HepG2 (cell line): ENCODE results near the gene NFIL3. TPM values are rescaled to one million over a fixed set of nuclear protein-coding genes. Genes with fewer than 3 reads are reported as not detected.

Source experiments
- AKNA ChIP-seq: sonication (generic); formaldehyde crosslinking; IDR thresholded peaks from 2 replicates; pipeline ENCODE4 v1.4.0; 2020; ENCODE audit warnings: missing genetic modification reagents, borderline replicate concordance
- BORCS8-MEF2B ChIP-seq: sonication (generic); formaldehyde crosslinking; IDR thresholded peaks from 2 replicates; pipeline ENCODE4 v1.8.0; 2022; ENCODE audit warnings: mild to moderate bottlenecking, missing genetic modification reagents
- FIP1L1 ChIP-seq: fragments of 200-400 bp; formaldehyde crosslinking; IDR thresholded peaks from 2 replicates; pipeline ENCODE4 v1.6.1; 2018; ENCODE audit warnings: low read depth, mild to moderate bottlenecking, low read length, moderate library complexity, borderline replicate concordance; ENCODE audit not compliant: insufficient read depth
- TFDP1 ChIP-seq: IDR thresholded peaks from 2 replicates; pipeline ENCODE4 v1.6.1; 2016; ENCODE audit warnings: missing compliant biosample characterization, missing genetic modification reagents, borderline replicate concordance
- YEATS2 ChIP-seq: sonication (generic); formaldehyde crosslinking; IDR thresholded peaks from 2 replicates; pipeline ENCODE4 v1.4.0; 2020; ENCODE audit warnings: missing genetic modification reagents, borderline replicate concordance
- polyA plus RNA-seq, 8 experiments: library from polyadenylated mRNA; depleted of rRNA in 3 of 8; stranded (reverse) in 7 of 8; unstranded in 1 of 8; fragments of >200 nt; fragmentation: Illumina TruSeq in 4 of 8; extraction: Trizol in 4 of 8; gene quantifications; 2 replicates each; pipeline versions ENCODE4 v1.2.1 to v1.2.3, GENCODE V29; 2011 to 2016; ENCODE audit warnings: low read depth in 4 of 8, missing spikeins in 1 of 8, mixed read lengths in 1 of 8; ENCODE audit not compliant: insufficient read depth in 1 of 8
- total RNA-seq, 5 experiments: library from RNA; depleted of rRNA; stranded (reverse); fragments of >200 nt; fragmentation: Illumina TruSeq; extraction: Trizol; gene quantifications; 2 replicates each; pipeline ENCODE4 v1.2.3, GENCODE V29; 2016; ENCODE audit warnings: low read depth in 1 of 5
- TF ChIP-seq, protein P1 (sequence below): sonication (generic); formaldehyde crosslinking; IDR thresholded peaks from 2 replicates; pipeline ENCODE4 v1.4.0; 2020; ENCODE audit warnings: mild to moderate bottlenecking, missing genetic modification reagents
- TF ChIP-seq, protein P2 (sequence below): sonication (generic); formaldehyde crosslinking; IDR thresholded peaks from 2 replicates; pipeline ENCODE4 v1.4.0; 2020; ENCODE audit warnings: missing genetic modification reagents
- TF ChIP-seq, protein P3 (sequence below), 2 experiments: sonication (generic) in 1 of 2; formaldehyde crosslinking in 1 of 2; IDR thresholded peaks; 2 replicates each; pipeline versions ENCODE4 v1.4.0 to v1.6.1; 2018 to 2020; ENCODE audit warnings: missing genetic modification reagents in 2 of 2, borderline replicate concordance in 1 of 2, low read depth in 1 of 2, mild to moderate bottlenecking in 1 of 2, missing biosample characterization in 1 of 2
- TF ChIP-seq, protein P4 (sequence below): IDR thresholded peaks from 2 replicates; pipeline ENCODE4 v1.6.1; 2016; ENCODE audit warnings: missing compliant biosample characterization, missing genetic modification reagents, borderline replicate concordance

NFIL3 gene
- total and polyA plus RNA-seq, 2 of the 13 experiments (the other 11 are each of a cell fraction or from before 2014, with no cell fraction given): 46.6 to 54.2 TPM

DNA sequence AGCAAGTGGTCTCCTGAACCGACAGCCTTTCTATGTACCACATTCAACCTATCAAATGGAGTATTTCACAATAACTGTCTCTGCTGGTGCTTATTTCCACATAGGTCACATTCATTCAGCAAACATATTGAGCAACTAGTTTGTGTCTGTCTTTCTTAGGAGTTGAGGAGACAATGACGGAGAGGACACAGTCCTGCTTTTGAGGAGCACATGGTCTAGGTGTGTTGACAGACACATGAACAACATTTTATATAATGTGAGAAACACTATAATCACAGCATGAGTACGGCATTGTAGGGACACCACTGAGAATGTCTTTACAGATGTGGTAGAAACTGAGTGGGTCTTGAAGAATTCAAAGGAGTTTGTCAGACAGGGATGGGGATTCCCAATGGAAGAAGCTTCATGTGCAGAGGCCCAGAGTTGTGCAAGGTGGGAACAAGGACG, 28.5 kb downstream of the NFIL3 start (continued):
- TF ChIP-seq, protein P1, sequence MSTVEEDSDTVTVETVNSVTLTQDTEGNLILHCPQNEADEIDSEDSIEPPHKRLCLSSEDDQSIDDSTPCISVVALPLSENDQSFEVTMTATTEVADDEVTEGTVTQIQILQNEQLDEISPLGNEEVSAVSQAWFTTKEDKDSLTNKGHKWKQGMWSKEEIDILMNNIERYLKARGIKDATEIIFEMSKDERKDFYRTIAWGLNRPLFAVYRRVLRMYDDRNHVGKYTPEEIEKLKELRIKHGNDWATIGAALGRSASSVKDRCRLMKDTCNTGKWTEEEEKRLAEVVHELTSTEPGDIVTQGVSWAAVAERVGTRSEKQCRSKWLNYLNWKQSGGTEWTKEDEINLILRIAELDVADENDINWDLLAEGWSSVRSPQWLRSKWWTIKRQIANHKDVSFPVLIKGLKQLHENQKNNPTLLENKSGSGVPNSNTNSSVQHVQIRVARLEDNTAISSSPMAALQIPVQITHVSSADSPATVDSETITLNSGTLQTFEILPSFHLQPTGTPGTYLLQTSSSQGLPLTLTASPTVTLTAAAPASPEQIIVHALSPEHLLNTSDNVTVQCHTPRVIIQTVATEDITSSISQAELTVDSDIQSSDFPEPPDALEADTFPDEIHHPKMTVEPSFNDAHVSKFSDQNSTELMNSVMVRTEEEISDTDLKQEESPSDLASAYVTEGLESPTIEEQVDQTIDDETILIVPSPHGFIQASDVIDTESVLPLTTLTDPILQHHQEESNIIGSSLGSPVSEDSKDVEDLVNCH (CRISPR knock-in tag): no peak
- no peak for TF ChIP-seq FIP1L1
- TF ChIP-seq, protein P2, sequence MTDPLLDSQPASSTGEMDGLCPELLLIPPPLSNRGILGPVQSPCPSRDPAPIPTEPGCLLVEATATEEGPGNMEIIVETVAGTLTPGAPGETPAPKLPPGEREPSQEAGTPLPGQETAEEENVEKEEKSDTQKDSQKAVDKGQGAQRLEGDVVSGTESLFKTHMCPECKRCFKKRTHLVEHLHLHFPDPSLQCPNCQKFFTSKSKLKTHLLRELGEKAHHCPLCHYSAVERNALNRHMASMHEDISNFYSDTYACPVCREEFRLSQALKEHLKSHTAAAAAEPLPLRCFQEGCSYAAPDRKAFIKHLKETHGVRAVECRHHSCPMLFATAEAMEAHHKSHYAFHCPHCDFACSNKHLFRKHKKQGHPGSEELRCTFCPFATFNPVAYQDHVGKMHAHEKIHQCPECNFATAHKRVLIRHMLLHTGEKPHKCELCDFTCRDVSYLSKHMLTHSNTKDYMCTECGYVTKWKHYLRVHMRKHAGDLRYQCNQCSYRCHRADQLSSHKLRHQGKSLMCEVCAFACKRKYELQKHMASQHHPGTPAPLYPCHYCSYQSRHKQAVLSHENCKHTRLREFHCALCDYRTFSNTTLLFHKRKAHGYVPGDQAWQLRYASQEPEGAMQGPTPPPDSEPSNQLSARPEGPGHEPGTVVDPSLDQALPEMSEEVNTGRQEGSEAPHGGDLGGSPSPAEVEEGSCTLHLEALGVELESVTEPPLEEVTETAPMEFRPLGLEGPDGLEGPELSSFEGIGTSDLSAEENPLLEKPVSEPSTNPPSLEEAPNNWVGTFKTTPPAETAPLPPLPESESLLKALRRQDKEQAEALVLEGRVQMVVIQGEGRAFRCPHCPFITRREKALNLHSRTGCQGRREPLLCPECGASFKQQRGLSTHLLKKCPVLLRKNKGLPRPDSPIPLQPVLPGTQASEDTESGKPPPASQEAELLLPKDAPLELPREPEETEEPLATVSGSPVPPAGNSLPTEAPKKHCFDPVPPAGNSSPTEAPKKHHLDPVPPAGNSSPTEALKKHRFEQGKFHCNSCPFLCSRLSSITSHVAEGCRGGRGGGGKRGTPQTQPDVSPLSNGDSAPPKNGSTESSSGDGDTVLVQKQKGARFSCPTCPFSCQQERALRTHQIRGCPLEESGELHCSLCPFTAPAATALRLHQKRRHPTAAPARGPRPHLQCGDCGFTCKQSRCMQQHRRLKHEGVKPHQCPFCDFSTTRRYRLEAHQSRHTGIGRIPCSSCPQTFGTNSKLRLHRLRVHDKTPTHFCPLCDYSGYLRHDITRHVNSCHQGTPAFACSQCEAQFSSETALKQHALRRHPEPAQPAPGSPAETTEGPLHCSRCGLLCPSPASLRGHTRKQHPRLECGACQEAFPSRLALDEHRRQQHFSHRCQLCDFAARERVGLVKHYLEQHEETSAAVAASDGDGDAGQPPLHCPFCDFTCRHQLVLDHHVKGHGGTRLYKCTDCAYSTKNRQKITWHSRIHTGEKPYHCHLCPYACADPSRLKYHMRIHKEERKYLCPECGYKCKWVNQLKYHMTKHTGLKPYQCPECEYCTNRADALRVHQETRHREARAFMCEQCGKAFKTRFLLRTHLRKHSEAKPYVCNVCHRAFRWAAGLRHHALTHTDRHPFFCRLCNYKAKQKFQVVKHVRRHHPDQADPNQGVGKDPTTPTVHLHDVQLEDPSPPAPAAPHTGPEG (CRISPR knock-in tag): no peak
- peak; percentile 47; the same call in 1 of the 2 replicates for TF ChIP-seq TFDP1
- TF ChIP-seq, protein P3, sequence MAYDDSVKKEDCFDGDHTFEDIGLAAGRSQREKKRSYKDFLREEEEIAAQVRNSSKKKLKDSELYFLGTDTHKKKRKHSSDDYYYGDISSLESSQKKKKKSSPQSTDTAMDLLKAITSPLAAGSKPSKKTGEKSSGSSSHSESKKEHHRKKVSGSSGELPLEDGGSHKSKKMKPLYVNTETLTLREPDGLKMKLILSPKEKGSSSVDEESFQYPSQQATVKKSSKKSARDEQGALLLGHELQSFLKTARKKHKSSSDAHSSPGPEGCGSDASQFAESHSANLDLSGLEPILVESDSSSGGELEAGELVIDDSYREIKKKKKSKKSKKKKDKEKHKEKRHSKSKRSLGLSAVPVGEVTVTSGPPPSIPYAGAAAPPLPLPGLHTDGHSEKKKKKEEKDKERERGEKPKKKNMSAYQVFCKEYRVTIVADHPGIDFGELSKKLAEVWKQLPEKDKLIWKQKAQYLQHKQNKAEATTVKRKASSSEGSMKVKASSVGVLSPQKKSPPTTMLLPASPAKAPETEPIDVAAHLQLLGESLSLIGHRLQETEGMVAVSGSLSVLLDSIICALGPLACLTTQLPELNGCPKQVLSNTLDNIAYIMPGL (CRISPR knock-in tag; IDR thresholded peaks at IDR 0.05; ENCODE audit: borderline replicate concordance in 1 of 2, low read depth in 1 of 2): no peak
- TF ChIP-seq BORCS8-MEF2B: no peak
- TF ChIP-seq, protein P4, sequence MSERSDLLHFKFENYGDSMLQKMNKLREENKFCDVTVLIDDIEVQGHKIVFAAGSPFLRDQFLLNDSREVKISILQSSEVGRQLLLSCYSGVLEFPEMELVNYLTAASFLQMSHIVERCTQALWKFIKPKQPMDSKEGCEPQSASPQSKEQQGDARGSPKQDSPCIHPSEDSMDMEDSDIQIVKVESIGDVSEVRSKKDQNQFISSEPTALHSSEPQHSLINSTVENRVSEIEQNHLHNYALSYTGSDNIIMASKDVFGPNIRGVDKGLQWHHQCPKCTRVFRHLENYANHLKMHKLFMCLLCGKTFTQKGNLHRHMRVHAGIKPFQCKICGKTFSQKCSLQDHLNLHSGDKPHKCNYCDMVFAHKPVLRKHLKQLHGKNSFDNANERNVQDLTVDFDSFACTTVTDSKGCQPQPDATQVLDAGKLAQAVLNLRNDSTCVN: no peak
- TF ChIP-seq AKNA: no peak
- peak; percentile 65; the same call in 1 of the 2 replicates for TF ChIP-seq YEATS2 (CRISPR knock-in tag)
